Mucosa of stomach (tissue), 1 donor: ENCODE results near the gene NFIC.
"Not testable (repeated sequence)": the region's sequence is repeated elsewhere in the genome, so short reads cannot be mapped to it uniquely, and the experiment has no call there.

Source experiments
- H3K27me3 ChIP-seq: one replicate; pipeline ENCODE4 v1.7.0; 2013; ENCODE audit warnings: mild to moderate bottlenecking, low read length; ENCODE audit not compliant: control insufficient read depth, insufficient read depth
- H3K36me3 ChIP-seq: one replicate; pipeline ENCODE4 v1.7.0; 2013; ENCODE audit warnings: low read length; ENCODE audit not compliant: control insufficient read depth, insufficient read depth
- H3K4me1 ChIP-seq: one replicate; pipeline ENCODE4 v1.7.0; 2013; ENCODE audit warnings: mild to moderate bottlenecking, low read length; ENCODE audit not compliant: control insufficient read depth, insufficient read depth
- H3K4me3 ChIP-seq: one replicate; pipeline ENCODE4 v1.7.0; 2013; ENCODE audit warnings: low read length
- H3K9ac ChIP-seq: one replicate; pipeline ENCODE4 v1.7.0; 2013; ENCODE audit warnings: mild to moderate bottlenecking, low read length, moderate library complexity
- H3K9me3 ChIP-seq: one replicate; pipeline ENCODE4 v1.7.0; 2013; ENCODE audit warnings: mild to moderate bottlenecking, low read length, moderate library complexity; ENCODE audit not compliant: control insufficient read depth
- donor health status: Pancreatic carcinoma.

The NFIC gene

GRCh38 chr19:3328743-3329142 is 37.6 kb upstream of the NFIC start:
- H3K36me3 ChIP-seq, result no peaks in the 10 kb centered on the region
- H3K9me3 ChIP-seq, result no peaks in the 10 kb centered on the region
- no peaks in the 10 kb centered on the region for H3K4me1 ChIP-seq
- H3K9ac ChIP-seq, result no peak overlapping the region
- H3K27me3 ChIP-seq, result no peaks in the 10 kb centered on the region
- H3K4me3 ChIP-seq, result no peak overlapping the region

DNA sequence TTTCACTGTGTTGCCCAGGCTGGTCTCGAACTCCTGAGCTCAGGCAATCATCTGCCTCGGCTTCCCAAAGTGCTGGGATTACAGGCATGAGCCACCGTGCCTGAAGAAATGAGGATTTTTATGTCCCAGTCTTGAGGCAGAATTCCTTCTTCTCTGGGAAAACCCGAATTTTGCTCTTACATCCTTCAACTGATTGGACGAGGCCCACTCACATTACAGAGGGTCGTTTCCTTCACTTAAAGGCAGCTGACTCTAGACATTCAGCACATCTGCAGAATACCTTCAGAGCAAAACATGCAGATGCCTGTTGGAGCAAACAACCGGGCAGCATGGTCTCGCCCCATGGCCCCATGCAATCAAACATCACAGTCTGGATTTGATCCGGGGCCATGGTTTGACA is 36.3 kb upstream of the NFIC start:
- peaks cover 6% of the 10 kb centered on the region for H3K4me1 ChIP-seq
- no peak overlapping the region for H3K9ac ChIP-seq
- H3K4me3 ChIP-seq, result no peak overlapping the region
- no peaks in the 10 kb centered on the region for H3K27me3 ChIP-seq
- H3K9me3 ChIP-seq, result no peaks in the 10 kb centered on the region
- no peaks in the 10 kb centered on the region for H3K36me3 ChIP-seq

GRCh38 chr19:3332232-3332631 is 34.2 kb upstream of the NFIC start:
- H3K4me1 ChIP-seq, result peaks cover 28% of the 10 kb centered on the region
- H3K27me3 ChIP-seq, H3K9me3 ChIP-seq, H3K4me3 ChIP-seq, H3K36me3 ChIP-seq, H3K9ac ChIP-seq: not testable (repeated sequence)

- no peaks in the 10 kb centered on the region for H3K36me3 ChIP-seq
- H3K4me1 ChIP-seq, result peaks cover 36% of the 10 kb centered on the region
These were observed 33.3 kb upstream of the NFIC start for GRCh38 chr19:3333020-3333583.

GRCh38 chr19:3333662-3334061 is 32.7 kb upstream of the NFIC start:
- Histone ChIP-seq H3K4me1 (peaks cover 41% of the 10 kb centered on the region), H3K27me3 (no peaks in the 10 kb centered on the region), H3K9ac (no peak overlapping the region), H3K9me3 (no peaks in the 10 kb centered on the region), H3K4me3 (no peak overlapping the region), H3K36me3 (no peaks in the 10 kb centered on the region)

More at GRCh38 chr19:3333020-3333583, 33.3 kb upstream of the NFIC start:
- no peak overlapping the region for H3K4me3 ChIP-seq
- H3K9ac ChIP-seq, result no peak overlapping the region
- no peaks in the 10 kb centered on the region for H3K9me3 ChIP-seq
- no peaks in the 10 kb centered on the region for H3K27me3 ChIP-seq

DNA sequence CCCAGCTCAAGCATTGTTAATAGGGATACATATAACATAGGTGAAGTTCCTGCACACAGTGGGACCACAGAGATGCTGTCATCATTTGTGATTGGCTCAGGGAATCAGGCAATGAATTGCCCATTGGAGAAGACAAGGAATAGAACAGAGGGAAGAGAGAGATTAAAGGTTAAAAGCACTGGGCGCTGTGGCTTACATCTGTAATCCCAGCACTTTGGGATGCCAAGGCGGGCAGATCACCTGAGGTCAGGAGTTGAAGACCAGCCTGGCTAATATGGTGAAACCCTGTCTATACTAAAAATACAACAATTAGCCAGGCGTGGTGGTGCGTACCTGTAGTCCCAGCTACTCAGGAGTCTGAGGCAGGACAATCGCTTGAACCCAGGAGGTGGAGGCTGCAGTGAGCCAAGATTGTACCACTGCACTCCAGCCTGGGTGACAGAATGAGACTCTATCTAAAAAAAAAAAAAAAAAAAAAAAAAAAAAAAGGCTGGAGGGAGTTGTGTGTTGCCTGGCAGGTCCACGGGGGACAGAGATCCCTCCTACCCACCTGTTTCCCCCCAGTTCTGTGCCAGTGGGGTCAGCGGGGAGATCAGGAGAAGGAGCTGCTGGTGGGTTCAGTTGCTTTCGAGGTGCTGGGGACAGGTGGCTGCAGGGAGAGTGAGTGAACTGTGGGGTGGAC is 31.5 kb upstream of the NFIC start:
- Histone ChIP-seq H3K9ac (peak overlapping the region; percentile 56), H3K4me1 (peaks cover 45% of the 10 kb centered on the region)
- H3K36me3 ChIP-seq, H3K9me3 ChIP-seq, H3K4me3 ChIP-seq, H3K27me3 ChIP-seq: not testable (repeated sequence)

DNA sequence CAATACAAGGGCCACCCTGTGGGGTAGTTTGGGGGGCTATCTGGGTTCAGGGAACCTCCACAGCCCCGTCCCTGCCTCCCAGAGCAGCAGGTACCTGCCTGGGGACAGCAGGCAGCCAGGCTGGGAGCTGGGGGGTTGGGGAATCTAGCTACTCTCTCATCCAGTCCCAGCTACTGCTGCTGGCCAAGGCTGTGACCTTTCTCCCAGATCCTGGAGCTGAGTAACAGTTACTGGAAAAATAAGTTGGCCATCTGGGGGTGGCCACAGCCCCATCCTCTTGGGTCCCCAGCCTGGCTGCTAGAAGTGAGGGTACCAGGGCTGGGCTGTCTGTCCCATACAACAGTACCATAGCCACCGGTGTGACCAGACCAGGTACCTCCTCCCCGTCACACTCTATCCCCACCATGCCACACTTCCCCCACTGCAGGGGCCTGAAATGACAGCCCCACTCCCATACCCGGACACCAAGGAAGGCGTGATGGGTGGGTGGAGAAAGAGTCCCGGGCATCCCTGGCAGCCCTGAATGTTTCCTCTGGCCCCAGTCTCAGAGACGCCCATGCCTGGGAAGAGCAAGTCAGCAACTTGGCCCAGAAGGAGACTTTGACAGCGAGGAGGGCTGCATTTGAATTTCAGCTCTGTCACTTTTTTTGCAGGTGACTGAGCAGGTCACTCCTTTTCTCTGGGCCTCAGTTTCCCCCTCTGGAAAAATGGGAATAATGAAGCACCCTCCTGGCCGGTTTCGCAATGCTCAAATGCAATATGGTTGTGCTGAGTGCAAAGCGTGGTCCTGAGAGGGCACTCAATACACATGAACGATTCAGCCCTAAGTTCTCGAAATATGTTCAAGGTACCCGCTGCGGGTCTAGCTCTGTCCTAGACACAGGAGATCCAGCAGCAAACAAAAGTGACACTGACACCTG is 30.7 kb upstream of the NFIC start:
- H3K4me3 ChIP-seq, result no peak overlapping the region
- H3K36me3 ChIP-seq, result no peaks in the 10 kb centered on the region
- no peaks in the 10 kb centered on the region for H3K9me3 ChIP-seq
- peak overlapping the region; percentile 56 for H3K9ac ChIP-seq
- no peaks in the 10 kb centered on the region for H3K27me3 ChIP-seq
- peaks cover 45% of the 10 kb centered on the region for H3K4me1 ChIP-seq

GRCh38 chr19:3336351-3336679 is 30.1 kb upstream of the NFIC start:
- Histone ChIP-seq H3K4me1 (peaks cover 45% of the 10 kb centered on the region), H3K9ac (peak overlapping the region; percentile 56), H3K36me3 (no peaks in the 10 kb centered on the region), H3K9me3 (no peaks in the 10 kb centered on the region), H3K27me3 (no peaks in the 10 kb centered on the region), H3K4me3 (no peak overlapping the region)

DNA sequence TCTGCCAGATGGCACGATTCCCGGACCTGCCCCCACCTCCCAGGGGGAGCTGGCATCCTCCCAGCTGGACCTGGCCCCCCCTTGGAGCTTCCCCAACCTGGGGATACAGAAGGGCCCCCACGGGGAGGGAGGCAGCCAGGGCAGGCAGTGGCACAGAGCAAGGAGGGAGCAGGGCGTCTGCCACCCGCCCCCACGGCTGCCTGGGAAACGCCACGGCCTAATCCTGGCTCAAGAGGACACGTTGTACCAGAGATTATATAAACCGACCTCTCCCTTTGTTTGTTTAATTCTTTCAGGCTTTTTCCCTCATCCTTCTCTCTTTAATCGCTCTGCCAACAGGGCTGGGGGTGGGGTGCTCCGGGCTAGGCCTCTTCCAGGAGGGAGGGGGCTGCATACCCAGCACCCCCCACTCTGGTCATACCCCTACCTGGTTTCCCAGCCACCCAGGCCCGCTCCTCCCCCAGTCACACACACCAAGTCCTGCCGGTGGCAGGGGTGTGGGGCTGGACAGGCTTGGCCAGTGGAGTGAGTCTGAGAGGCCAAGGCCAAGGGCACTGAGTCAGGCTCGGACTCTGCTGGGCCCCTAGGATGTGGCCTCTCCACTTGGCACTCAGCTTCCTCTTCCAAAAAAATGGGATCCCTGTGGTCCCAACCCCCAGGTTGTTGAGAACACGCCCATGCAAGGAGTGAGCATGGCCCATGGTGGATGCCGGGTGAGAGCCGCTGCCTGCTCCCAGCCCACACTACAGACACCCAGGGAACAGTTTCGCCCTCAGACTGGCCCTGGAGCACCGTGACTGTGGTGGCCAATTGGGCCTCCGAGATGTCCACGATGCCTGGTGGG is 29.5 kb upstream of the NFIC start:
- H3K9me3 ChIP-seq, result no peaks in the 10 kb centered on the region
- no peaks in the 10 kb centered on the region for H3K27me3 ChIP-seq
- peak overlapping the region; percentile 57 for H3K9ac ChIP-seq
- no peaks in the 10 kb centered on the region for H3K36me3 ChIP-seq
- H3K4me3 ChIP-seq, result no peak overlapping the region
- peaks cover 45% of the 10 kb centered on the region for H3K4me1 ChIP-seq

GRCh38 chr19:3338541-3339181 is 27.7 kb upstream of the NFIC start:
- H3K9ac ChIP-seq, result peak overlapping the region; percentile 54
- H3K9me3 ChIP-seq, result no peaks in the 10 kb centered on the region
- no peaks in the 10 kb centered on the region for H3K36me3 ChIP-seq
- no peak overlapping the region for H3K4me3 ChIP-seq
- H3K27me3 ChIP-seq, result no peaks in the 10 kb centered on the region
- H3K4me1 ChIP-seq, result peaks cover 45% of the 10 kb centered on the region

GRCh38 chr19:3340340-3340739 is 26.0 kb upstream of the NFIC start:
- Histone ChIP-seq H3K9me3 (no peaks in the 10 kb centered on the region), H3K36me3 (no peaks in the 10 kb centered on the region), H3K4me3 (no peak overlapping the region), H3K4me1 (peaks cover 39% of the 10 kb centered on the region), H3K27me3 (no peaks in the 10 kb centered on the region), H3K9ac (no peak overlapping the region)
